ENCODE data around the gene C1QB.
"Not testable (repeated sequence)": the region's sequence is repeated elsewhere in the genome, so short reads cannot be mapped to it uniquely, and the experiment has no call there.

Gene C1QB

DNA sequence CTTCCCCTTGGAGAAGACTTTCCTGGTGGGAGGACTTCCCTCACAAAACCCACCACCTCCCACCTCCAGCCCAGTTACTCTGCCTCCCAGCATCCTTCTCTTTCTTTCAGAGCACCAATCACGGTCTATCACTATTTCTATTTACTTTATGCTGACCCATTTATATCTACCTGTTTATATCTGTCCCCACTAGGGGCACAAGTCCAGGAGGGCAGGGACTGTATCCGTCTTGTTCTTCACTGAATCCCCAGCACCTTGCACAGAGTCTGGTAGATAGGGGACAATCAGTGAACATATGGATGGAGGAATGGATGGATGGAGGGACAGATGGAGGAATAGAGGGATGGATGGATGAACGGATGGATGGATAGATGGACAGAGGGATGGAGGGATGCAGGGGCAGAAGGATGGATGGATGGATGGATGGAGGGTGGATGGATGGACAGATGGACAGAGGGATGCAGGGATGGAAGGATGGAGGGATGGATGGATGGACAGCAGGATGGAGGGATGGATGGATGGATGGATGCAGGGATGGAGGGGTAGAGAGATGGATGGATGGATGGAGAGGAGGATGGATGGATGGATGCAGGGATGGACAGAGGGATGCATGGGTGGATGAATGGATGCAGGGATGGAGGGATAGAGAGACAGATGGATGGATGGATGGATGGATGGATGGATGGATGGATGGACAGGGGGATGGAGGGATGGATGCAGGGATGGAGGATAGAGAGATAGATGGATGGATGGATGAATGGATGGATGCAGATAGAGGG is 5.5 kb downstream of the C1QB start:
- FAIRE-seq (no peak), DNase-seq (ENCODE audit: insufficient read length, low spot score) (no peak)
- TF ChIP-seq TAF1 (IDR thresholded peaks at IDR 0.05; ENCODE audit: low read depth, low read length) (no peak), POU2F2 (IDR thresholded peaks at IDR 0.05; ENCODE audit: low read depth, low read length) (no peak), SPI1 (IDR thresholded peaks at IDR 0.05; ENCODE audit: low read depth, low read length) (no peak), POLR2A (IDR thresholded peaks at IDR 0.05; ENCODE audit: low read depth, low read length) (no peak), PAX5 (IDR thresholded peaks at IDR 0.05; ENCODE audit: insufficient read depth, low read length, severe bottlenecking) (no peak), POLR2AphosphoS5 (IDR thresholded peaks at IDR 0.05; ENCODE audit: low read depth, low read length) (no peak)

DNA sequence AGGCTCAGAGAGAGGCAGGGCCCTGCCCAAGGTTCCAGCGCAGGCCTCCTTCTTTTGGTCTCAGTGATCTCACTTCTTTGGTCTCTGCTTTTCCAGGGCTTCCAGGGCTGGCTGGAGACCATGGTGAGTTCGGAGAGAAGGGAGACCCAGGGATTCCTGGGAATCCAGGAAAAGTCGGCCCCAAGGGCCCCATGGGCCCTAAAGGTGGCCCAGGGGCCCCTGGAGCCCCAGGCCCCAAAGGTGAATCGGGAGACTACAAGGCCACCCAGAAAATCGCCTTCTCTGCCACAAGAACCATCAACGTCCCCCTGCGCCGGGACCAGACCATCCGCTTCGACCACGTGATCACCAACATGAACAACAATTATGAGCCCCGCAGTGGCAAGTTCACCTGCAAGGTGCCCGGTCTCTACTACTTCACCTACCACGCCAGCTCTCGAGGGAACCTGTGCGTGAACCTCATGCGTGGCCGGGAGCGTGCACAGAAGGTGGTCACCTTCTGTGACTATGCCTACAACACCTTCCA is 7.7 kb downstream of the C1QB start:
- DNase-seq (ENCODE audit: insufficient read length, low spot score) (no peak), FAIRE-seq (no peak)
- TF ChIP-seq PAX5 (IDR thresholded peaks at IDR 0.05; ENCODE audit: insufficient read depth, low read length, severe bottlenecking) = no peak
- no peak for TF ChIP-seq SPI1 (IDR thresholded peaks at IDR 0.05; ENCODE audit: low read depth, low read length)
- no peak for TF ChIP-seq POU2F2 (IDR thresholded peaks at IDR 0.05; ENCODE audit: low read depth, low read length)
- TF ChIP-seq POLR2AphosphoS5 (IDR thresholded peaks at IDR 0.05; ENCODE audit: low read depth, low read length) = no peak
- TF ChIP-seq TAF1 (IDR thresholded peaks at IDR 0.05; ENCODE audit: low read depth, low read length) = no peak
- TF ChIP-seq POLR2A (IDR thresholded peaks at IDR 0.05; ENCODE audit: low read depth, low read length) = no peak

DNA sequence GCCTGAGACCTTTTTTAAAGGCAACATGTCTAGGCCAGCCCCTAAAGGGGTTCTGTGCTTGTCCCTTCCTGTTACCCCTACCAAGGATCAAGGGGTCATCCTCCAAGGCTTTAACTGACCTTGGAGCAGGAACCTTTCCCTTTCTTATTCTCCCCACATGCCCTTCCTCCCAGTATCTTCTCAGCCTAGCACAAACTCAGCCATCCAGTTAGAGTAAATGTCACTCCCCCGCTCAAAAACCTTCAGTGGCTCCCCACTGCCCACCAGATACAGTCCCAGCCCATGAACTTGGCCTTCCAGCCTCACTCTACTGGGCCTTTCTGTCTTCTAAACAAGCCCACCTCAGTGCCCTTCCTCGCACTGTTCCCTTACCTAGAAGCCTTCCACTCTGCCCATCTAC is 8.8 kb downstream of the C1QB start:
- FAIRE-seq (no peak), DNase-seq (ENCODE audit: insufficient read length, low spot score) (no peak)
- no peak for TF ChIP-seq POLR2A (IDR thresholded peaks at IDR 0.05; ENCODE audit: low read depth, low read length)
- no peak for TF ChIP-seq SPI1 (IDR thresholded peaks at IDR 0.05; ENCODE audit: low read depth, low read length)
- TF ChIP-seq PAX5 (IDR thresholded peaks at IDR 0.05; ENCODE audit: insufficient read depth, low read length, severe bottlenecking) = no peak
- no peak for TF ChIP-seq POLR2AphosphoS5 (IDR thresholded peaks at IDR 0.05; ENCODE audit: low read depth, low read length)
- TF ChIP-seq POU2F2 (IDR thresholded peaks at IDR 0.05; ENCODE audit: low read depth, low read length) = no peak
- no peak for TF ChIP-seq TAF1 (IDR thresholded peaks at IDR 0.05; ENCODE audit: low read depth, low read length)

DNA sequence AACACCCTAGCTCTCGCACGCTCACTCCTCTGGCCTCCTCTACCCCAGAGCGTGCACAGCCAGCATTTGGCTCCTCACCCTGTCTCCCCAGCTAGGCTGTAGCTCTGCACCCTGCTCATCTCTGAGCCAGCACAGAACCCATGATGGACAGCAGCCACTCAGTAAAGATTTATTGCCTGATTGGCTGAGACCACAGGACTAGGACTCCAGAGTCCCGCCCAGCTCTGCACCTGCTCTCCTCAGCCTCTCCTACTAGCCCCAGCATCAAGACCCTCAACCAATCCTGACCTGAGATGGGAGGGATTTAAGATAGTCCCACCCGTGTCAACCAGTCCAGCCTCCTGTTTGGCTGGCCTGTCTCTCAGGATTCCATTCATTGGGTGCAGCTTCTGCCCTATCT is 9.3 kb downstream of the C1QB start:
- FAIRE-seq (no peak), DNase-seq (ENCODE audit: insufficient read length, low spot score) (no peak)
- TF ChIP-seq POU2F2 (IDR thresholded peaks at IDR 0.05; ENCODE audit: low read depth, low read length) (no peak), SPI1 (IDR thresholded peaks at IDR 0.05; ENCODE audit: low read depth, low read length) (no peak), PAX5 (IDR thresholded peaks at IDR 0.05; ENCODE audit: insufficient read depth, low read length, severe bottlenecking) (no peak), POLR2A (IDR thresholded peaks at IDR 0.05; ENCODE audit: low read depth, low read length) (no peak), TAF1 (IDR thresholded peaks at IDR 0.05; ENCODE audit: low read depth, low read length) (no peak), POLR2AphosphoS5 (IDR thresholded peaks at IDR 0.05; ENCODE audit: low read depth, low read length) (no peak)

DNA sequence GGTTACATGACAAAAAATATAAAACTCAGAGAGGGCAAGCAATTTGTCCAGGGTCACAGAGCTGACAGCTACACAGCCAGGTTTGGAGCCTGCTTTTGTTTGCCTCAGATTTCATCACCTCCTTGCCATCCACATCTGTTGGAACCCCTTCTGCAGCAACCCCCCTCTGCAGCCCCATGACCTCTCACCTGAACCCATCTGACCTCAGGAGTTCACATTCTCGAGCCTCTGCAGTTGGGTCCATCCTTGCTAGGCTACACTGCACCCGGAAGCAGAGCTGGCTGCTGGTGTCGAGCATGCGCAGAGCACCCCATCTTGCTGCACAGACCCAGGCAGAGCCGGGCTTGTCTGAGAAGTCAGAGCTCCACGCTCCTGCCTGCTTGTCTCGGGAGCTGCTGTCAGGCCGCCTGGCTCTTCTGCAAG is 10.0 kb downstream of the C1QB start:
- no peak for DNase-seq (ENCODE audit: insufficient read length, low spot score)

DNA sequence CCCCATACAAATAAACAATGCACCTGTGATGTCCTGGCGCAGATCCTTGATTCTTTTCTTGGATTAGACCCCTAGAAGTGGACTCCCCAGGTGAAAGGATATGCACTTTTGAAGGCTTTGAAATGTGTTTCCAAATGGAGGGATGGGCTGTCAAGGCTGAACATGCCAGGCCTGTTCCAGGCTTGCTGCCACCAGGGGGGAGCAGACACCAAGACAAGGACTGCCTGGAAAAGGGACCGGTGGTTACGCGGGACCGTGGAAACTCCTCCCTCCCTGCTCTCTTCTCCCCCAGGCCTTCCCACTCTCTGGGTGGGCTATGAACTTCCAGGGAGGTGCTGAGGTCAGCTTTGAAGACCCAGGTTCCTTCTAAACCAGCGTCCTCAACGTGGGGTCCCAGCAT is 12.7 kb downstream of the C1QB start:
- DNase-seq (ENCODE audit: insufficient read length, low spot score) (no peak), FAIRE-seq (no peak)
- TF ChIP-seq SPI1 (IDR thresholded peaks at IDR 0.05; ENCODE audit: low read depth, low read length) (no peak), TAF1 (IDR thresholded peaks at IDR 0.05; ENCODE audit: low read depth, low read length) (no peak), POLR2A (IDR thresholded peaks at IDR 0.05; ENCODE audit: low read depth, low read length) (no peak), POU2F2 (IDR thresholded peaks at IDR 0.05; ENCODE audit: low read depth, low read length) (no peak), POLR2AphosphoS5 (IDR thresholded peaks at IDR 0.05; ENCODE audit: low read depth, low read length) (no peak), PAX5 (IDR thresholded peaks at IDR 0.05; ENCODE audit: insufficient read depth, low read length, severe bottlenecking) (no peak)

More for the DNA sequence above, 10.0 kb downstream of the C1QB start:
- TF ChIP-seq POLR2AphosphoS5 (IDR thresholded peaks at IDR 0.05; ENCODE audit: low read depth, low read length) = no peak
- no peak for TF ChIP-seq POLR2A (IDR thresholded peaks at IDR 0.05; ENCODE audit: low read depth, low read length)
- no peak for TF ChIP-seq SPI1 (IDR thresholded peaks at IDR 0.05; ENCODE audit: low read depth, low read length)
- no peak for FAIRE-seq

DNA sequence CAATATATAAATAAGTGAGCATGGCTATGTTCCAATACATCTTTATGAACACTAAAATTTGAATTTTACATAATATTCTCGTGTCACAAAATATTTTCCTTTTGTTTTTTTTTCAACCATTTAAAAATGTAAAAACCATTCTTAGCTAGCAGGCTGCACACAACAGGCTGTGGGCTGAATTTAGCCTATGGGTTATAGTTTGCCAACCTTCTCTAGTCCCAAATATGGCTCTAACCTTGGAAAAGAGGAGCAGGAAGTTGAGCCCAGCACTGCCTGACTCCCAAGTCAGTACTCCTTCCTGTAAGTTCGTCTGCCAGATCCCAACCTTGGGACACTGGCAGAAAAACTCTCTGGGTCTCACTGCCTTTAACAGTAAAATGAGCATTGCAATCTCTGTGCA is 13.4 kb downstream of the C1QB start:
- FAIRE-seq = no peak
- TF ChIP-seq PAX5 (IDR thresholded peaks at IDR 0.05; ENCODE audit: insufficient read depth, low read length, severe bottlenecking) (no peak), TAF1 (IDR thresholded peaks at IDR 0.05; ENCODE audit: low read depth, low read length) (no peak), POLR2AphosphoS5 (IDR thresholded peaks at IDR 0.05; ENCODE audit: low read depth, low read length) (no peak), SPI1 (IDR thresholded peaks at IDR 0.05; ENCODE audit: low read depth, low read length) (no peak), POU2F2 (IDR thresholded peaks at IDR 0.05; ENCODE audit: low read depth, low read length) (no peak), POLR2A (IDR thresholded peaks at IDR 0.05; ENCODE audit: low read depth, low read length) (no peak)

DNA sequence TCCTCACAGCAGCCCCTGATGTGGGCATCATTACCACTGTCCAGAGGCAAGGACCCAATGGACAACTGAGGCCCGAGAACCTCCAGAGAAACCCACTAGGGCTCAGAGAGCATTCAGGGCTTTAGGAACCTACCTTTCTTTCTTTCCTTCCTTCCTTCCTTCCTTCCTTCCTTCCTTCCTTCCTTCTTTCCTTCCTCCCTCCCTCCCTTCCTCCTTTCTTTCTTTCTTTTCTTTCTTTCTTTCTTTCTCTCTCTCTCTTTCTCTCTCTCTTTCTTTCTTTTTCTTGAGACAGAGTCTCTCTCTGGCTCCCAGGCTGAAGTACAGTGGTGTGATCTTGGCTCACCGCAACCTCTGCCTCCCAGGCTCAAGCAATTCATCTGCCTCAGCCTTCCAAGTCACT is 15.8 kb downstream of the C1QB start:
- FAIRE-seq = not testable (repeated sequence)

More for the DNA sequence above, 13.4 kb downstream of the C1QB start:
- DNase-seq (ENCODE audit: insufficient read length, low spot score) = no peak

DNA sequence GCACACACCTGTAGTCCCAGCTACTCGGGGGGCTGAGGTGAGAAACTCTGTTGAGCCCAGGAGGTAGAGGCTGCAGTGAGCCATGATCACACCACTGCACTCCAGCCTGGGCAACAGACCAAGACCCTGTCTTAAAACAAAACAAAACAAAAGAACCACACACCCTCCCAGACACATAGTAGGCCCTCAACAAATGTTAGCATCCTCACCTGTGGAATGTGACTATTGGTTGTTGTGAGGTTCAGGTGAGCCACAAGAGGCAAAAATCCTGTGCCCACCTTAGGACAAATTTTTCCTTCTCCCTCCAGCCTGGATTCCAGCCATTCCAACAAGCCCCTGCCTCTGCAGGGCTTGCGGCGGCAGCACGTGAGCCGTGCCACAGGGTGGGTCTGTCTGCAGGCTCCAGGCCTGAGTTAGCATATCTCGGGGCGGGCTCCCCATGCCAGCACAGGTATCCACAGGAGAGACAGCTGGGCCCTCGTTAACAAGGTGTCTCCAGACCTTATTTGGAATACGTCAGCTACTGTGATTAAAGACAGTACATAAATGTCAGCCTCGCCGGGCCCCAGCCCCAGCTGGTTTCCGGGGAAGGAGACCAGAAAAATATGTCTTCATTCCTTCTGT is 17.4 kb downstream of the C1QB start:
- TF ChIP-seq PAX5 (IDR thresholded peaks at IDR 0.05; ENCODE audit: insufficient read depth, low read length, severe bottlenecking) = no peak
- TF ChIP-seq POLR2A (IDR thresholded peaks at IDR 0.05; ENCODE audit: low read depth, low read length) = no peak
- TF ChIP-seq SPI1 (IDR thresholded peaks at IDR 0.05; ENCODE audit: low read depth, low read length) = no peak
- no peak for TF ChIP-seq TAF1 (IDR thresholded peaks at IDR 0.05; ENCODE audit: low read depth, low read length)
- FAIRE-seq = no peak
- no peak for DNase-seq (ENCODE audit: insufficient read length, low spot score)

More for the DNA sequence above, 15.8 kb downstream of the C1QB start:
- not testable (repeated sequence) for DNase-seq (ENCODE audit: insufficient read length, low spot score)

DNA sequence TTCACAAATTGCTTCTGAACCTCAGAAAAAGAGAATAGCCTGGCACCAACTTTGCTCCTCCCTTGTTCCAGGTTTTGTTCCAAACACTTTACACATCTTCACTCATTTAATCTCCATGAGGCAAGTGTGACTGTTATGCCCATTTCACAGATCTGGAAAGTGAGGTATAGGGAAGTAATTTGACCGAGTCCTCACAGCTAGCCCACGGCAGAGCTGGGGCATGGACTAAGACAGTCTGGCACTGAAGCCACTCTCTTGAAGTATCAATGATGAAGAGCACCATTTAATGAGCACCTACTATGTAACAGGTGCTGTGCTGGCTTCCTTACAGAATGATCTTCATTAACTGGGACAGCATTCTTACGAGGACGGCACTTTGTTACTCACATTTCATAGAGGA is 19.0 kb downstream of the C1QB start:
- no peak for DNase-seq (ENCODE audit: insufficient read length, low spot score)
- FAIRE-seq = no peak
- TF ChIP-seq TAF1 (IDR thresholded peaks at IDR 0.05; ENCODE audit: low read depth, low read length) = no peak
- TF ChIP-seq POLR2A (IDR thresholded peaks at IDR 0.05; ENCODE audit: low read depth, low read length) = no peak
- TF ChIP-seq POU2F2 (IDR thresholded peaks at IDR 0.05; ENCODE audit: low read depth, low read length) = no peak
- TF ChIP-seq SPI1 (IDR thresholded peaks at IDR 0.05; ENCODE audit: low read depth, low read length) = no peak
- no peak for TF ChIP-seq POLR2AphosphoS5 (IDR thresholded peaks at IDR 0.05; ENCODE audit: low read depth, low read length)
- TF ChIP-seq PAX5 (IDR thresholded peaks at IDR 0.05; ENCODE audit: insufficient read depth, low read length, severe bottlenecking) = no peak
